Activated CD4-positive, alpha-beta memory T cell treated with anti-CD3 and anti-CD28 coated beads for 36 hours (primary cell): ENCODE measurements around the gene OGN. TPM values are rescaled to one million over a fixed set of nuclear protein-coding genes. Genes with fewer than 3 reads are reported as not detected.

ENCODE experiments used
- CTCF ChIA-PET: fragments of 350-600 bp; sonication (Branson Sonifier 250); formaldehyde crosslinking; loops from one replicate; lab custom pipeline; 2021; ENCODE audit warnings: antibody characterized with exemption, inconsistent platforms; lab: Charles Lee
- POLR2A ChIA-PET: fragments of 350-600 bp; sonication (Branson Sonifier 250); formaldehyde crosslinking; loops from one replicate; lab custom pipeline; 2021; ENCODE audit warnings: antibody characterized with exemption; lab: Charles Lee
- DNase-seq: peaks from one replicate; pipeline ENCODE4 v3.0.0-alpha.2; 2020
- H3K27ac Mint-ChIP-seq: one replicate; pipeline ENCODE4 v1.8.0; 2021; ENCODE audit warnings: mixed read lengths
- H3K27me3 Mint-ChIP-seq: one replicate; pipeline ENCODE4 v1.8.0; 2021; ENCODE audit warnings: mixed read lengths
- H3K36me3 Mint-ChIP-seq: one replicate; pipeline ENCODE4 v1.8.0; 2021; ENCODE audit warnings: mixed read lengths
- H3K4me1 Mint-ChIP-seq: one replicate; pipeline ENCODE4 v1.8.0; 2021; ENCODE audit warnings: low read depth, mixed read lengths
- H3K4me3 Mint-ChIP-seq: one replicate; pipeline ENCODE4 v1.8.0; 2021; ENCODE audit warnings: mild to moderate bottlenecking, mixed read lengths
- H3K9me3 Mint-ChIP-seq: one replicate; pipeline ENCODE4 v1.8.0; 2021; ENCODE audit warnings: mixed read lengths
- intact Hi-C: fragments of 100-400 bp; cut with micrococcal nuclease; formaldehyde crosslinking; loops from one replicate; pipeline ENCODE4 v1.15.1; 2023
- total RNA-seq, 2 experiments: library from RNA; stranded (reverse); gene quantifications; one replicate each; pipeline ENCODE4 v1.2.3, GENCODE V29; 2021

The OGN gene
- total RNA-seq, 2 experiments from 2014 or later, result not detected

DNA sequence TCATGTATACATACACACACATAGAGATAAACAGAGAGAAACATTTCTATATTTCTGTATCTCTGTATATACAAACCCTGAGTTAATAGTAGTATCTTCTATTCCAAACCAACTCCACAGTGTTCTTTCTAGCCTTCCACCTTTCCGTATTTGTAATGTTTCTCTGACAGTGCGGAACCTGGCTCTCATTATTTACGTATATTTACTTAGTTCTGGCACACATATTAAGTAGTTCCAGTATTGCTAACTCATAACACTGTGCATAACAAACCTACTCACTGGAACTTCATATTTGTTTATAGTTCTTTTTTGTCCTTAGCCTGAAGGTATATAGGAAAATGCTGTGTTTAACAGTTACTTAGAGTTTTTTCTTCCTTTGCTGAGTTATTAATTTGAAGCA lies 6.5 kb downstream of the OGN start:
- DNase-seq, result no peak
- Mint-ChIP-seq H3K36me3 (no peaks in the 10 kb centered on the region), H3K9me3 (no peaks in the 10 kb centered on the region), H3K27ac (no peak overlapping the region), H3K27me3 (no peaks in the 10 kb centered on the region), H3K4me3 (no peak overlapping the region), H3K4me1 (no peaks in the 10 kb centered on the region)
- ChIA-PET POLR2A (no interaction called here), CTCF (no interaction called here)
- intact Hi-C loops, result no loop called here

DNA sequence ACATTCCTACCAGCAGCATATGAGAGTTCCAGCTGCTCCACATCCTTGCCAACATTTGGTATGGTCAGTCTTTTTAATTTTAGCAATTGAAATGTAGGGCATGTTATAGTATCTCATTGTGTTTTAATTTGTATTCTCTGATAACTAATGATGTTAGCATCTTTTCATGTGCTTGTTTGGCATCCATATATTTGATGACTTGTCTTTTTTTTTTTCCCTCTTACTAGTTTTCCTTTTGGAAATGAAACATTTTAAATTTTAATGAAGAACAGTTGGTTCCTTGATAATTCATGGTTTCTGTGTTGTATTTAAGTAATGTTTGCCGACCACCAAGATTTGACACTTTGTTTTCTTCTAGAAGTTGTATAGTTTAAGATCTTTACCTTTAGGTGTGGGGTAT lies 8.8 kb downstream of the OGN start:
- H3K4me3 Mint-ChIP-seq, result no peak overlapping the region
- H3K4me1 Mint-ChIP-seq, result no peaks in the 10 kb centered on the region
- no peaks in the 10 kb centered on the region for H3K9me3 Mint-ChIP-seq
- intact Hi-C loops, result no loop called here
- DNase-seq, result no peak
- ChIA-PET POLR2A (no interaction called here), CTCF (no interaction called here)
- H3K27me3 Mint-ChIP-seq, result no peaks in the 10 kb centered on the region
- no peaks in the 10 kb centered on the region for H3K36me3 Mint-ChIP-seq
- no peak overlapping the region for H3K27ac Mint-ChIP-seq

DNA sequence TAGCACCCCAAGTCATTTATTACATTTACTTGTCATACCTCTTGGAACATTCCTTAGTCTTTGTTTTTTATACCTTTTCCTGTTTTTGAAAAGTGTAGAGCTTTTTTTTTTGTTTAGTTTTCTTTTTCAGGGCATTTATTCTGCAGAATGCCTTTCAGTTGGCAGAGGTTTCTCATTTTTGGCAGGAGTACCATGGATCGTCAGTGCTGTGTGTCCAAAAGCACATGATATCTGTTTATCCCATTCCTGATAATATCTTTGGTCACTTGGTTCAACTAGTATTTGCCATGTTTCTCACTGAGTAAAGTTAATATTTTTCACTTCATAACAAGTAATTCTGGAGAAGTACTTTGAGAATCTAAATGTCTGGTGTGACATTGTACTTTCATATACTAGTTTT lies 10.7 kb downstream of the OGN start:
- Mint-ChIP-seq H3K27me3 (no peaks in the 10 kb centered on the region), H3K4me3 (no peak overlapping the region), H3K9me3 (no peaks in the 10 kb centered on the region), H3K4me1 (no peaks in the 10 kb centered on the region), H3K27ac (no peak overlapping the region), H3K36me3 (no peaks in the 10 kb centered on the region)
- ChIA-PET CTCF (no interaction called here), POLR2A (no interaction called here)
- no peak for DNase-seq
- intact Hi-C loops, result no loop called here

DNA sequence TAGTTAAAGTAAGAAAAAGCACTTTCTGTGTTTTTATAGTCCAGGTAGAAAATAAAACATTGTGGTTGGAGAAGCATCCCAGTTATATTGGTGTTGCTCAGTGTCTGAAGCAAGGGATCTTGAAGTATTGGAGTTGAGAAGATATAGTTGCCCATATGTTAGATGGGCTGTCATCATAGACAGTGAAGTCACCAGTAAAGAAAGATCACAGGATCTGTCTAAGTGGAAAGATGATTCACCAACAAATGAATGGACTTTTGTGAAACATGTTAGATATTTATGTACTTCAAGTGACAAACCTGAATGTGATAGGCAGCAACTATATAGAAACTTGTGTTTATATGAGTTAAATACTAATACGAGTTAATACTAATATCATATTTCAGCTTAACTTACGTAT lies 11.7 kb downstream of the OGN start:
- CTCF ChIA-PET, result no interaction called here
- H3K36me3 Mint-ChIP-seq, result no peaks in the 10 kb centered on the region
- no peaks in the 10 kb centered on the region for H3K4me1 Mint-ChIP-seq
- H3K9me3 Mint-ChIP-seq, result no peaks in the 10 kb centered on the region
- no peak overlapping the region for H3K27ac Mint-ChIP-seq
- H3K4me3 Mint-ChIP-seq, result no peak overlapping the region
- POLR2A ChIA-PET, result no interaction called here
- DNase-seq, result no peak
- intact Hi-C loops, result no loop called here
- no peaks in the 10 kb centered on the region for H3K27me3 Mint-ChIP-seq

DNA sequence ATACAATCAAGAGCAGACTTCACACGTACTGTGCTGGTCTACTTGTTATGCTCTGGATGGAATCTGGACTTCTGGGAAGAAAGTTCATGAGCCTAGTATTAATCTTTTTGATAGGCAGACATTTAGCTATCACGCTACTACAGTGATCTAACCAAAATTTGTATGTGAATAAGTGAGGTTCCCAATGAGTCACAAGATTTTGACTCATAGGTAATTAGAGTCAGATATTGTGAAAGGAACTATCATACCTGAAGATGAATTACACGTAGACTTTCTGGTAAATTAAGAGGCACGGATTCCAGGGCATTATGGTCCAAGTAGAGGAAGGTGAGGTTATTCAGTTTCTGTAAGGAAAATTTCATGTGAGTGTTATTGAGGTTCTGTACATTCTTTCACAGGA lies 18.4 kb downstream of the OGN start:
- no peak overlapping the region for H3K4me3 Mint-ChIP-seq
- no peak overlapping the region for H3K27ac Mint-ChIP-seq
- POLR2A ChIA-PET, result no interaction called here
- H3K27me3 Mint-ChIP-seq, result no peaks in the 10 kb centered on the region
- H3K36me3 Mint-ChIP-seq, result peaks cover 1% of the 10 kb centered on the region
- CTCF ChIA-PET, result no interaction called here
- no peak for DNase-seq
- H3K4me1 Mint-ChIP-seq, result no peaks in the 10 kb centered on the region
- no peaks in the 10 kb centered on the region for H3K9me3 Mint-ChIP-seq
- intact Hi-C loops, result no loop called here

DNA sequence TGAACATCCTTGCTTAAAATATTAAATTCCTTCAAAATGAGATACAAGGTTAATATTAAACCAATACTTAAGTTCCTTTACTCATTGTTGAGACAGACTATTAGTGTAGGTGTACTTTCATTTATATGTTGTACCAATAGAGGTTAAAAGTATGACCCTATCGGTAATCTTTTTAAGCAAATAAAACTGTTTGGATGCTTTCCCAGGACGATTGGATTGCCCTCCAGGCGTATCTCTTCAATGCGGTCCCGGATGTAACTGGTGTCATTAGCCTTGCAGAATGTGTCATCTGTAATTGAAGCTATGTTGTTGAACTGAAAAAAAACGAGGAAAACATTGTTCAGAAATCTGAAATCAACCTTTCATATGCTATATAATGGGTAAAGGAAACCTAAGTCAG lies 18.9 kb downstream of the OGN start:
- ChIA-PET CTCF (no interaction called here), POLR2A (no interaction called here)
- H3K27me3 Mint-ChIP-seq, result no peaks in the 10 kb centered on the region
- no peak overlapping the region for H3K4me3 Mint-ChIP-seq
- DNase-seq, result no peak
- peaks cover 1% of the 10 kb centered on the region for H3K36me3 Mint-ChIP-seq
- no peak overlapping the region for H3K27ac Mint-ChIP-seq
- H3K4me1 Mint-ChIP-seq, result no peaks in the 10 kb centered on the region
- no peaks in the 10 kb centered on the region for H3K9me3 Mint-ChIP-seq
- intact Hi-C loops, result no loop called here

DNA sequence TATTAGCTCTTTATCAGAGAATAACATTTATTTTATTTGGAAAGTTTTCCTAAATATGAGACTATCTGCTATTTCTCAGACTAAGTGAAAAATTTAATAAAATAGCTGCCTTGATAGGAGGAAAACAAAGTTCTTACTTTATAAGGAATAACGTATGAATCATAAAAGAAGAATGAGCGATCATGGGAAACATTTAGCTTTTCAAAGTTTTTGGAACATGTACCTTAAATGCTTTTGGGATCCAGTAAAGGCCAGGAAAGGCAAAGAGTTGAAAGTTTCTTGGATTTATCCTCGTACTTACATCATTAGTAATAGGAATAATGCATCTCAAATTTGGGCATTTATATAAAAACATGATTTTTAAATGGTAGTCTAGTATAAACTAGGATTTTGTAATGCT lies 19.4 kb downstream of the OGN start:
- no peak for DNase-seq
- POLR2A ChIA-PET, result no interaction called here
- Mint-ChIP-seq H3K4me3 (no peak overlapping the region), H3K36me3 (peaks cover 1% of the 10 kb centered on the region), H3K27ac (no peak overlapping the region), H3K9me3 (no peaks in the 10 kb centered on the region), H3K27me3 (no peaks in the 10 kb centered on the region), H3K4me1 (no peaks in the 10 kb centered on the region)
- intact Hi-C loops, result no loop called here
- CTCF ChIA-PET, result no interaction called here

DNA sequence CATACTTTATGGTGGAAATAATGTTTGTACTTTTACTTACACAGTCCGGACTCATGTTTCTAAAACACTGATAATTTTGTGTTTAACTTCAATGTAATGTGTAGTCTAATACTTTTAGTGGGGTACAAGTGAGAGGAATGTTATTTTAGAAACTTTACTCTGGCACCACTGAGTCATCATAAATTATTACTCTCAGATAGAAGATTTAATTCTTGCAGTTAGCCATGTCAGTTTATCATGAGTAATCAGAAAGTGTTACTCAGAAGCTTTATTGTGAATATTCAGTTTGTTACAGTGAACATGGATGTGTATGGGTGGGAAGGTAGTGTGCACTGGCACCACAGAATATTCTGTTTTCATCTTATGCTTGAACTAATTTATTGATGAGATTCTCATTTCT lies 20.0 kb downstream of the OGN start:
- Mint-ChIP-seq H3K4me1 (peaks cover 4% of the 10 kb centered on the region), H3K4me3 (no peak overlapping the region), H3K27me3 (no peaks in the 10 kb centered on the region), H3K36me3 (peaks cover 3% of the 10 kb centered on the region), H3K27ac (no peak overlapping the region), H3K9me3 (no peaks in the 10 kb centered on the region)
- ChIA-PET POLR2A (no interaction called here), CTCF (no interaction called here)
- no peak for DNase-seq
- intact Hi-C loops, result no loop called here

DNA sequence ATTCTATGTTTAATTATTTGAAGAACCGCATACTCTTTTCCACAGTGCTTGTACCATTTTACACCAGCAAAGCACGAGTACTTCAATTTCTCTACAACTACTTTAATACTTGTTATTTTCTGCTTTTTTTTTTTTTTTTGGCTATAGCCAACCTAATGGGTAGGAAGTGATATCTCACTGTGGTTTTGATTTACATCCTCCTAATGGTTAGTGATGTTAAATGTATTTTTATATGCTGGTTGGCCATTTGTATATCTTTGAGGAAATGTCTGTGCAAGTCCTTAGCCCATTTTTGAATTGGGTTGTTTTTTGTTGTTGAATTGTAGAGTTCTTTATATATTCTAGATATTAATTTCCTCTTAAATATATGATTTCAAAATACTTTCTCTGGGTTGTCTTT lies 22.6 kb downstream of the OGN start:
- Mint-ChIP-seq H3K4me1 (peaks cover 12% of the 10 kb centered on the region), H3K9me3 (no peaks in the 10 kb centered on the region), H3K27me3 (no peaks in the 10 kb centered on the region), H3K27ac (no peak overlapping the region), H3K36me3 (peaks cover 3% of the 10 kb centered on the region), H3K4me3 (no peak overlapping the region)
- CTCF ChIA-PET, result no interaction called here
- POLR2A ChIA-PET, result no interaction called here
- intact Hi-C loops, result no loop called here
- DNase-seq, result no peak

DNA sequence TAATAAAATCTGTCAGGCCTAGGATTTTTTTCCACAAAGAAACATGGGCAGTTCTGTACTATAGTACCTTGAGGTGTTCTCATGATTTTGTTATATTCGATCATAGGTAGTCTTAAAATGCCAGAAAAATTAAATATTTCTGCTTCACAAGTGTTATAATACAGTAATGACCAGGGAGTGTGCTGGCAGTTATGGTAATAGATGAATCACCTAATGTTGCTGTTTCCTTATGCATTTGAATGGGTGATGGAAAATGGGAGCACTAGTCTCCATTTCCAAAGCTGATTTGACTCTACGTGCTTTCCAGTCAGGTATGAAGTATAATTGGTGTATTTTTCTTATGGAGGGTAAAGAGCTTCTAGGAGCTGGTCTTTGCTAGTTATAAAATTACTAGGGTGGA lies 23.8 kb downstream of the OGN start:
- Mint-ChIP-seq H3K36me3 (peaks cover 12% of the 10 kb centered on the region), H3K27me3 (no peaks in the 10 kb centered on the region), H3K27ac (no peak overlapping the region), H3K9me3 (peaks cover 7% of the 10 kb centered on the region), H3K4me1 (peaks cover 12% of the 10 kb centered on the region), H3K4me3 (no peak overlapping the region)
- intact Hi-C loops, result no loop called here
- ChIA-PET CTCF (no interaction called here), POLR2A (no interaction called here)
- DNase-seq, result no peak

DNA sequence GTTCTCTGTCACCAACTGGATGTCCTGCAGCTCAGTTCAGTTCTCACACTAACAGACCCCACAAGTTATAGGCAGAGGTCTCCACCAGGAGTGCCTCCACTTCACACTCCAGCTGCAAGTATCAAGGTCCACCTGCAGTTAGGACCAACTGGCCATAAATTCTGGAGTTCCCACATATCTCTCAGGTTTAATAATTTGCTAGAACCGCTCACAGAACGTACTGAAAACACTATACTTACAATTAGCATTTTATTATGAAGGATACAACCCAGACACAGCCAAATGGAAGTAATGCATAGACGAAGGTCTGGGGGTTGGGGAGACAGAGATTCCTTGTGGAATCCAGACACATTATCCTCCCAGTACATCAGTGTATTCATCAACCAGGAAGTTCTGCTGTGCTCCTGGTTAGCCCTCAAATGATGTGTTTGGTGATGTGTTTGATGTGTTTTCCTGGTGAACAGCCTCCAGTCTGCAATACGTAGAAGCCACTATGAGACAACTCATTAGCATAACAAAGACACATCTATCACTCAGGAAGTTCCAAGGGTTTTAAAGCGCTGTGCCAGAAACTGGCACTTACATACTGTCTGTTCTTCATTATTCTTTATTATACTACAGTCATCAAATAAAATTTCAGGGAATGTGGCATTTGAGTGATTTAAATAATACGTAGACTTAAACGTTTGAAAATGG lies 25.4 kb downstream of the OGN start:
- peaks cover 20% of the 10 kb centered on the region for H3K36me3 Mint-ChIP-seq
- ChIA-PET CTCF (no interaction called here), POLR2A (no interaction called here)
- no peak for DNase-seq
- H3K4me3 Mint-ChIP-seq, result no peak overlapping the region
- peaks cover 12% of the 10 kb centered on the region for H3K4me1 Mint-ChIP-seq
- H3K9me3 Mint-ChIP-seq, result peaks cover 18% of the 10 kb centered on the region
- H3K27ac Mint-ChIP-seq, result no peak overlapping the region
- intact Hi-C loops, result no loop called here
- no peaks in the 10 kb centered on the region for H3K27me3 Mint-ChIP-seq

DNA sequence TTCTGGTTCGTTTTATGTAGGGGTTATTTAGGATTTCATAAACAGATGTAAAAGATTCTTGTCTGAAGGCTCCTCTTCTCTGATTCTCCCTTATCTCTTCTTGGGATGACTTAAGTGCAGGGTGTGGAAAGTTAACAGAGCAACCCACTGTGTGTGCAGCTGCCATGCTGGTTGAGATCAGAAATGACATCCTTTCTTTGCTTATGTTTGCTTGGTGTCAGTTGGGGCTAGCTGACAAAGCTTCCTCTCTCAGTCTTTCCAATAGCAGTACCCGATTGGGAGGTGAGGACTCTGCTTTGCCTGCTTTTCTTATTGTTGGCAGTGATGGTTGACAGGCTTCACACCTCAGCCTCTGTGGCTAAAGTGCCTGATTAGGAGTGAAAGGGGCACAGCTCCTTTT lies 26.5 kb downstream of the OGN start:
- intact Hi-C loops, result no loop called here
- peaks cover 12% of the 10 kb centered on the region for H3K4me1 Mint-ChIP-seq
- H3K9me3 Mint-ChIP-seq, result peaks cover 26% of the 10 kb centered on the region
- H3K27ac Mint-ChIP-seq, result no peak overlapping the region
- H3K4me3 Mint-ChIP-seq, result no peak overlapping the region
- ChIA-PET CTCF (no interaction called here), POLR2A (no interaction called here)
- peaks cover 20% of the 10 kb centered on the region for H3K36me3 Mint-ChIP-seq
- no peaks in the 10 kb centered on the region for H3K27me3 Mint-ChIP-seq
- DNase-seq, result no peak

DNA sequence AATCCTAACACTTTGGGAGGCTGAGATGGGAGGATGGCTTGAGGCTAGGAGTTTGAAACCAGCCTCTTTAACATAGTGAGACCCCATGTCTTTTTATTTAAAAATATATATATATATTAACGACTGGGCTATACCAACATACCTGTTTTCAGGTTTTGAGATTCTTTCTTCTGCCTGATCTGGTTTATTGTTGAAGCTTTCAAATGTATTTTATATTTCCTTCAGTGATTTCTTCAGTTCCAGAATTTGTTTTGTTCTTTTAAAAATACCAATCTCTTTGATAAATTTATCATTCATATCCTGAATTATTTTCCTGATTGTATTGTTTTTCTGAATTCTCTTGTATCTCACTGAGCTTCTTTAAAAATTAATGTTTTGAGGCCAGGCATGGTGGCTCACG lies 31.2 kb downstream of the OGN start:
- no peaks in the 10 kb centered on the region for H3K4me1 Mint-ChIP-seq
- peaks cover 25% of the 10 kb centered on the region for H3K36me3 Mint-ChIP-seq
- intact Hi-C loops, result no loop called here
- peaks cover 33% of the 10 kb centered on the region for H3K9me3 Mint-ChIP-seq
- ChIA-PET POLR2A (no interaction called here), CTCF (no interaction called here)
- H3K4me3 Mint-ChIP-seq, result no peak overlapping the region
- DNase-seq, result no peak
- H3K27ac Mint-ChIP-seq, result no peak overlapping the region
- H3K27me3 Mint-ChIP-seq, result no peaks in the 10 kb centered on the region
